Measurements from ENCODE around the gene RAB43. TPM values are rescaled to one million over a fixed set of nuclear protein-coding genes. Genes with fewer than 3 reads are reported as not detected.
"Not testable (repeated sequence)": the region's sequence is repeated elsewhere in the genome, so short reads cannot be mapped to it uniquely, and the experiment has no call there.

Gene RAB43
- polyA plus RNA-seq, 1 of the 3 experiments (the other 2 are of a cell fraction): 9.5 TPM

DNA sequence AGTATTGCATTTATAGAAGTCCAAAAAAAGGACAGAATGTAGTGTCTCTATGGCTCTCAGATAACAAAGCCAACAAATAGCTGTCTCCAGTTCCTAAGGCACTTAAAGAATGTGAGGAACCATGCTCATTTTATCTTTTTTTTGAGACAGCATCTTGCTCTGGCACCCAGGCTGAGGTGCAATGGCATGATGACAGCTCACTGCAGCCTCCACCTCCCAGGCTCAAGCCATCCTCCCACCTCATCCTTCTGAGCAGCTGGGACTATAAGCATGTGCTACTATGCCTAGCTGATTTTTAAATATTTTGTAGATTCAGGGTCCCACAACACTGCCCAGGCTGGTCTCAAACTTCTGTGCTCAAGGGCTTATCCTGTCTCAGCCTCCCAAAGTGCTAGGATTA, 23.2 kb upstream of the RAB43 start:
- no peak for DNase-seq
- POLR2A ChIA-PET: interaction anchor here (0.7 kb wide), 1 partner anchor 31 kb away, joined by 3 read pairs; no protein-coding TSS in a partner anchor
- H3K9me3 ChIP-seq: no peaks in the 10 kb centered on the region
- CTCF ChIA-PET: interaction anchor here (1.1 to 2.9 kb wide), 3 partner anchors 12 to 101 kb away, joined by 3 to 11 read pairs (median 10); no protein-coding TSS in a partner anchor
- H3K4me3 ChIP-seq (ENCODE audit: low read depth in 2 of 2, low read length in 1 of 2): no peak overlapping the region
- no peak for TF ChIP-seq RCOR1 (IDR thresholded peaks at IDR 0.05; ENCODE audit: low read length)
- no peak for TF ChIP-seq RXRA (IDR thresholded peaks at IDR 0.05; ENCODE audit: borderline replicate concordance, low read depth)
- TF ChIP-seq YY1 (IDR thresholded peaks at IDR 0.05; ENCODE audit: low read depth): no peak
- no peak for TF ChIP-seq PBX3 (IDR thresholded peaks at IDR 0.05)
- no peaks in the 10 kb centered on the region for H3F3A ChIP-seq (replicated peaks; ENCODE audit: insufficient read depth)
- H3K9me2 ChIP-seq: no peaks in the 10 kb centered on the region
- no peaks in the 10 kb centered on the region for H3K4me1 ChIP-seq (ENCODE audit: control insufficient read depth in 1 of 2, insufficient read depth in 2 of 2, low read depth in 1 of 2, low read length in 1 of 2)
- no peaks in the 10 kb centered on the region for H3K79me2 ChIP-seq (ENCODE audit: insufficient read depth)
- H2AFZ ChIP-seq (ENCODE audit: low read depth): no peak overlapping the region
- no peaks in the 10 kb centered on the region for H4K20me1 ChIP-seq (ENCODE audit: insufficient read depth)
- no peak overlapping the region for H3K27ac ChIP-seq (ENCODE audit: low read depth in 2 of 2, low read length in 1 of 2)
- H3K4me2 ChIP-seq: no peak overlapping the region
- no peaks in the 10 kb centered on the region for H3K27me3 ChIP-seq (ENCODE audit: insufficient read depth)
- no peak overlapping the region for H3K9ac ChIP-seq
- H3K36me3 ChIP-seq (replicated peaks in 1 of 2; ENCODE audit: control insufficient read depth in 1 of 2, insufficient read depth in 2 of 2, low read length in 1 of 2): peaks cover 22 to 48% of the 10 kb centered on the region in 2 experiments

GRCh38 chr3:129141011-129141410, 19.4 kb upstream of the RAB43 start:
- H3K4me3 ChIP-seq (ENCODE audit: low read depth in 2 of 2, low read length in 1 of 2); H3K27ac ChIP-seq (ENCODE audit: low read depth in 2 of 2, low read length in 1 of 2); H3K4me1 ChIP-seq (ENCODE audit: control insufficient read depth in 1 of 2, insufficient read depth in 2 of 2, low read depth in 1 of 2, low read length in 1 of 2); H3K9me3 ChIP-seq; H4K20me1 ChIP-seq (ENCODE audit: insufficient read depth); H3K27me3 ChIP-seq (ENCODE audit: insufficient read depth); H3K9me2 ChIP-seq; H3F3A ChIP-seq (replicated peaks; ENCODE audit: insufficient read depth); H3K9ac ChIP-seq; H3K79me2 ChIP-seq (ENCODE audit: insufficient read depth); H2AFZ ChIP-seq (ENCODE audit: low read depth); DNase-seq; H3K4me2 ChIP-seq; CTCF ChIA-PET; POLR2A ChIA-PET: not testable (repeated sequence)
- 85% methylated on average over 5 of the region's 5 CpGs for WGBS (ENCODE audit: low lambda C conversion rate)
- H3K36me3 ChIP-seq (replicated peaks in 1 of 2; ENCODE audit: control insufficient read depth in 1 of 2, insufficient read depth in 2 of 2, low read length in 1 of 2): peaks cover 19 to 50% of the 10 kb centered on the region in 2 experiments

GRCh38 chr3:129139911-129140310, 18.3 kb upstream of the RAB43 start:
- no peaks in the 10 kb centered on the region for H3K9me3 ChIP-seq
- H3K4me3 ChIP-seq (ENCODE audit: low read depth in 2 of 2, low read length in 1 of 2): no peak overlapping the region
- no peak for DNase-seq
- peaks cover 18 to 50% of the 10 kb centered on the region in 2 experiments for H3K36me3 ChIP-seq (replicated peaks in 1 of 2; ENCODE audit: control insufficient read depth in 1 of 2, insufficient read depth in 2 of 2, low read length in 1 of 2)
- 24% methylated on average over 1 of the region's 1 CpG for WGBS (ENCODE audit: low lambda C conversion rate)
- TF ChIP-seq USF2 (IDR thresholded peaks at IDR 0.05; ENCODE audit: borderline replicate concordance, low read depth, low read length) (no peak), SIN3A (IDR thresholded peaks at IDR 0.05; ENCODE audit: borderline replicate concordance, low read depth, low read length) (no peak), EZH2phosphoT487 (IDR thresholded peaks at IDR 0.05; ENCODE audit: borderline replicate concordance, low read depth) (no peak), NFIC (IDR thresholded peaks at IDR 0.05; ENCODE audit: borderline replicate concordance) (no peak), MXI1 (IDR thresholded peaks at IDR 0.05; ENCODE audit: low read depth, low read length) (no peak)
- H3K4me1 ChIP-seq (ENCODE audit: control insufficient read depth in 1 of 2, insufficient read depth in 2 of 2, low read depth in 1 of 2, low read length in 1 of 2): no peaks in the 10 kb centered on the region
- H3F3A ChIP-seq (replicated peaks; ENCODE audit: insufficient read depth): no peaks in the 10 kb centered on the region
- no peaks in the 10 kb centered on the region for H3K27me3 ChIP-seq (ENCODE audit: insufficient read depth)
- no peak overlapping the region for H3K27ac ChIP-seq (ENCODE audit: low read depth in 2 of 2, low read length in 1 of 2)
- no peaks in the 10 kb centered on the region for H4K20me1 ChIP-seq (ENCODE audit: insufficient read depth)
- ChIA-PET POLR2A (no interaction called here), CTCF (no interaction called here)
- H3K9me2 ChIP-seq: no peaks in the 10 kb centered on the region
- no peak overlapping the region for H3K4me2 ChIP-seq
- no peak overlapping the region for H2AFZ ChIP-seq (ENCODE audit: low read depth)
- H3K79me2 ChIP-seq (ENCODE audit: insufficient read depth): no peaks in the 10 kb centered on the region
- no peak overlapping the region for H3K9ac ChIP-seq

DNA sequence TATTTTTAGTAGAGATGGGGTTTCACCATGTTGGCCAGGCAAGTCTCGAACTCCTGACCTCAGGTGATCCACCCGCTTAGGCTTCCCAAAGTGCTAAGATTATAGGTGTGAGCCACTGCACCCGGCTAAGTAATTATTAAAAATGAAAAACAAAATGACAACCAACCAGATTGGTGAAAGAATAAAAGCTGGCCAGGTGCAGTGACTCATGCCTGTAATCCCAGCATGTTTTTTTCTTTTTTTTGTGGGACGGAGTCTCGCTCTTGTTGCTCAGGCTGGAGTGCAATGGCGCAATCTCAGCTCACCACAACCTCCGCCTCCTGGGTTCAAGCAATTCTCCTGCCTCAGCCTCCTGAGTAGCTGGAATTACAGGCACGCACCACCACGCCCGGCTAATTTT, 14.7 kb upstream of the RAB43 start:
- not testable (repeated sequence) for H3K9me3 ChIP-seq; H4K20me1 ChIP-seq (ENCODE audit: insufficient read depth); H3K4me1 ChIP-seq (ENCODE audit: control insufficient read depth in 1 of 2, insufficient read depth in 2 of 2, low read depth in 1 of 2, low read length in 1 of 2); H3K9ac ChIP-seq; H3K27ac ChIP-seq (ENCODE audit: low read depth in 2 of 2, low read length in 1 of 2); H3F3A ChIP-seq (replicated peaks; ENCODE audit: insufficient read depth); H3K79me2 ChIP-seq (ENCODE audit: insufficient read depth); H3K9me2 ChIP-seq; H3K4me3 ChIP-seq (ENCODE audit: low read depth in 2 of 2, low read length in 1 of 2); H3K4me2 ChIP-seq; H3K27me3 ChIP-seq (ENCODE audit: insufficient read depth); DNase-seq; H2AFZ ChIP-seq (ENCODE audit: low read depth)
- H3K36me3 ChIP-seq (replicated peaks in 1 of 2; ENCODE audit: control insufficient read depth in 1 of 2, insufficient read depth in 2 of 2, low read length in 1 of 2): peaks cover 35 to 36% of the 10 kb centered on the region in 2 experiments
- ChIA-PET POLR2A (interaction anchor here (0.6 kb wide), 1 partner anchor 11 kb away, joined by 3 read pairs; no protein-coding TSS in a partner anchor), CTCF (interaction anchor here (1.1 to 3.0 kb wide), 2 partner anchors 83 to 166 kb away, joined by 3 to 14 read pairs; no protein-coding TSS in a partner anchor)
- 92% methylated on average over 10 of the region's 10 CpGs for WGBS (ENCODE audit: low lambda C conversion rate)
